Activated T-helper 1 cell treated with Interleukin-2 at 50 U/mL for 16 hours (primary cell): Measurements from ENCODE around the gene LRRN2.

ENCODE experiments used
- DNase-seq: peaks from one replicate; pipeline ENCODE4 v3.0.0-alpha.2; 2020; ENCODE audit warnings: low read depth

The LRRN2 gene

GRCh38 chr1:204712708-204713430 is 27.3 kb upstream of the LRRN2 start:
- no peak for DNase-seq

- no peak for DNase-seq
Measured at GRCh38 chr1:204711947-204712701, 26.6 kb upstream of the LRRN2 start.

- no peak for DNase-seq
Measured at GRCh38 chr1:204711103-204711946, 25.8 kb upstream of the LRRN2 start.

GRCh38 chr1:204709960-204710912 is 24.7 kb upstream of the LRRN2 start:
- no peak for DNase-seq

- no peak for DNase-seq
Measured at GRCh38 chr1:204709021-204709420, 23.5 kb upstream of the LRRN2 start.

GRCh38 chr1:204706838-204707509 is 21.4 kb upstream of the LRRN2 start:
- DNase-seq, result no peak

GRCh38 chr1:204705888-204706837 is 20.6 kb upstream of the LRRN2 start:
- DNase-seq, result no peak

- no peak for DNase-seq
Measured at GRCh38 chr1:204705493-204705811, 19.9 kb upstream of the LRRN2 start.

- no peak for DNase-seq
Measured at GRCh38 chr1:204704794-204705492, 19.4 kb upstream of the LRRN2 start.

GRCh38 chr1:204703826-204704612 is 18.5 kb upstream of the LRRN2 start:
- DNase-seq, result no peak

GRCh38 chr1:204703268-204703664 is 17.7 kb upstream of the LRRN2 start:
- no peak for DNase-seq

- no peak for DNase-seq
Measured at GRCh38 chr1:204702552-204703267, 17.2 kb upstream of the LRRN2 start.

GRCh38 chr1:204701229-204701628 is 15.7 kb upstream of the LRRN2 start:
- no peak for DNase-seq

GRCh38 chr1:204697893-204698292 is 12.4 kb upstream of the LRRN2 start:
- no peak for DNase-seq

GRCh38 chr1:204696606-204697005 is 11.1 kb upstream of the LRRN2 start:
- no peak for DNase-seq

- no peak for DNase-seq
Measured at GRCh38 chr1:204695692-204696091, 10.2 kb upstream of the LRRN2 start.

- no peak for DNase-seq
Measured at GRCh38 chr1:204694145-204694544, 8.6 kb upstream of the LRRN2 start.

- no peak for DNase-seq
Measured at GRCh38 chr1:204692841-204693356, 7.4 kb upstream of the LRRN2 start.
